DND-41 (cell line): ENCODE results near the gene ACAT1.
A peak's percentile ranks its signal among the peaks of the same experiment; 100 is the strongest.

Experiments
- ATAC-seq: fragments of 200-7000 bp; cut with Tn5 transposase; 3 replicates; pipeline ENCODE4 v1.9.1; 2021; ENCODE audit warnings: low read depth; ENCODE audit not compliant: insufficient read depth
- DNase-seq: peaks from one replicate; pipeline ENCODE4 v3.0.0-alpha.2; 2020
- H2AFZ ChIP-seq: 2 replicates; pipeline ENCODE4 v1.6.0; 2012; ENCODE audit warnings: low read depth, low read length
- H3K27ac ChIP-seq: 2 replicates; pipeline ENCODE4 v1.5.1; 2012; ENCODE audit warnings: low read length, inconsistent platforms
- H3K27me3 ChIP-seq: fragments of 200-600 bp; sonication (generic); 2 replicates; pipeline ENCODE4 v1.6.0; 2012; ENCODE audit warnings: low read length, mild to moderate bottlenecking, inconsistent platforms; ENCODE audit not compliant: insufficient read depth, poor library complexity
- H3K36me3 ChIP-seq: 2 replicates; pipeline ENCODE4 v1.5.1; 2012; ENCODE audit warnings: low read length, inconsistent platforms; ENCODE audit not compliant: insufficient read depth
- H3K4me1 ChIP-seq: 2 replicates; pipeline ENCODE4 v1.5.1; 2012; ENCODE audit warnings: mild to moderate bottlenecking, low read length; ENCODE audit not compliant: insufficient read depth
- H3K4me2 ChIP-seq: 2 replicates; pipeline ENCODE4 v1.6.0; 2012; ENCODE audit warnings: mild to moderate bottlenecking, moderate library complexity, low read length, inconsistent platforms; ENCODE audit not compliant: insufficient read depth
- H3K4me3 ChIP-seq, 2 experiments: fragments of 200-600 bp in 1 of 2; shearing (Covaris generic) in 1 of 2; 2 replicates each; pipeline ENCODE4 v1.5.1; 2012 to 2016; ENCODE audit warnings: inconsistent platforms in 2 of 2, low read length in 2 of 2, mild to moderate bottlenecking in 2 of 2, low read depth in 1 of 2, moderate library complexity in 1 of 2
- H3K79me2 ChIP-seq: 2 replicates; pipeline ENCODE4 v1.6.0; 2012; ENCODE audit warnings: low read length, inconsistent platforms; ENCODE audit not compliant: insufficient read depth
- H3K9ac ChIP-seq: 2 replicates; pipeline ENCODE4 v1.6.0; 2012; ENCODE audit warnings: low read depth, mild to moderate bottlenecking, inconsistent platforms, low read length, moderate library complexity
- H3K9me3 ChIP-seq: 2 replicates; pipeline ENCODE4 v1.5.1; 2012; ENCODE audit warnings: low read length, moderate library complexity, mild to moderate bottlenecking, inconsistent platforms; ENCODE audit not compliant: insufficient read depth, severe bottlenecking
- H4K20me1 ChIP-seq: 2 replicates; pipeline ENCODE4 v1.6.0; 2012; ENCODE audit warnings: low read length; ENCODE audit not compliant: insufficient read depth
- CTCF ChIP-seq: IDR thresholded peaks from 2 replicates; pipeline ENCODE4 v1.5.1; 2012; ENCODE audit warnings: borderline replicate concordance, low read length, moderate library complexity, mild to moderate bottlenecking; ENCODE audit not compliant: poor library complexity, severe bottlenecking; ENCODE audit errors: extremely low read depth
- EZH2 ChIP-seq: IDR thresholded peaks from 3 replicates; pipeline ENCODE4 v1.6.1; 2012; ENCODE audit warnings: borderline replicate concordance, low read depth, mild to moderate bottlenecking, moderate library complexity, low read length, inconsistent platforms; ENCODE audit not compliant: severe bottlenecking

The ACAT1 gene

GRCh38 chr11:108121274-108122155 is at the start of gene ACAT1:
Gene ACAT1, plus strand, starts transcription at chr11:108121567. Its CDS starts 40 bp downstream, at chr11:108121607.
- Histone ChIP-seq H3K9ac (peak within 1 kb of the TSS; percentile 73), H3K4me1 (peaks cover 35% of the 10 kb centered on the region), H3K4me2 (peak within 1 kb of the TSS; percentile 81), H4K20me1 (no peaks in the 10 kb centered on the region), H3K27me3 (no peaks in the 10 kb centered on the region), H2AFZ (peak within 1 kb of the TSS; percentile 79), H3K9me3 (no peaks in the 10 kb centered on the region), H3K27ac (peak within 1 kb of the TSS; percentile 67), H3K79me2 (peaks cover 28% of the 10 kb centered on the region), H3K4me3 (peak within 1 kb of the TSS; percentile 54 to 69), H3K36me3 (no peaks in the 10 kb centered on the region)
- TF ChIP-seq EZH2, result no peak
- TF ChIP-seq CTCF, result no peak
- ATAC-seq, result peak; percentile 96
- peak; percentile 89 for DNase-seq

- H3K4me2 ChIP-seq, result no peak overlapping the region
- no peaks in the 10 kb centered on the region for H3K9me3 ChIP-seq
- no peaks in the 10 kb centered on the region for H3K27me3 ChIP-seq
- H4K20me1 ChIP-seq, result no peaks in the 10 kb centered on the region
- no peaks in the 10 kb centered on the region for H3K4me1 ChIP-seq
- DNase-seq (no peak), ATAC-seq (no peak)
- H3K9ac ChIP-seq, result no peak overlapping the region
- no peak overlapping the region for H3K4me3 ChIP-seq
- no peak overlapping the region for H2AFZ ChIP-seq
- H3K36me3 ChIP-seq, result peaks cover 58% of the 10 kb centered on the region
- no peak overlapping the region for H3K27ac ChIP-seq
- TF ChIP-seq EZH2 (no peak), CTCF (no peak)
- H3K79me2 ChIP-seq, result no peaks in the 10 kb centered on the region
Measured at GRCh38 chr11:108084811-108085210, 36.6 kb upstream of the ACAT1 start.

- no peak overlapping the region for H3K27ac ChIP-seq
- DNase-seq (no peak), ATAC-seq (no peak)
- no peaks in the 10 kb centered on the region for H3K4me1 ChIP-seq
- H3K4me3 ChIP-seq, result no peak overlapping the region
- no peak overlapping the region for H3K4me2 ChIP-seq
- H3K27me3 ChIP-seq, result no peaks in the 10 kb centered on the region
- peaks cover 49% of the 10 kb centered on the region for H3K36me3 ChIP-seq
- no peaks in the 10 kb centered on the region for H4K20me1 ChIP-seq
- no peak overlapping the region for H3K9ac ChIP-seq
- H3K79me2 ChIP-seq, result no peaks in the 10 kb centered on the region
- TF ChIP-seq EZH2 (no peak), CTCF (no peak)
- no peak overlapping the region for H2AFZ ChIP-seq
- H3K9me3 ChIP-seq, result no peaks in the 10 kb centered on the region
Measured at GRCh38 chr11:108085672-108086071, 35.7 kb upstream of the ACAT1 start.
